Nephron progenitor cell (in vitro differentiated cells): ENCODE results near the gene MRGPRF.
A peak's percentile ranks its signal among the peaks of the same experiment; 100 is the strongest.

Experiments used
- DNase-seq: peaks from one replicate; pipeline ENCODE4 v3.0.0; 2021
- H3K27ac Mint-ChIP-seq: 2 replicates; pipeline ENCODE4 v1.8.0; 2021; ENCODE audit warnings: mild to moderate bottlenecking, moderate library complexity, mixed read lengths
- H3K27me3 Mint-ChIP-seq: 2 replicates; pipeline ENCODE4 v1.8.0; 2021; ENCODE audit warnings: mild to moderate bottlenecking, low read depth, mixed read lengths; ENCODE audit not compliant: poor library complexity
- H3K36me3 Mint-ChIP-seq: 2 replicates; pipeline ENCODE4 v1.8.0; 2021; ENCODE audit warnings: low read depth, mixed read lengths
- H3K4me1 Mint-ChIP-seq: 2 replicates; pipeline ENCODE4 v1.8.0; 2021; ENCODE audit warnings: mixed read lengths
- H3K4me3 Mint-ChIP-seq: 2 replicates; pipeline ENCODE4 v1.8.0; 2021; ENCODE audit warnings: mild to moderate bottlenecking, moderate library complexity, mixed read lengths
- H3K9me3 Mint-ChIP-seq: 2 replicates; pipeline ENCODE4 v1.8.0; 2021; ENCODE audit warnings: mild to moderate bottlenecking, moderate library complexity, mixed read lengths
- CTCF ChIP-seq: fragments of 200-600 bp; sonication (generic); IDR thresholded peaks from 2 replicates; pipeline ENCODE4 v1.5.0; 2021; ENCODE audit warnings: antibody characterized with exemption

Gene MRGPRF

GRCh38 chr11:69055212-69055586 is 42.2 kb upstream of the MRGPRF start:
- H3K4me1 Mint-ChIP-seq: peaks cover 28% of the 10 kb centered on the region
- H3K36me3 Mint-ChIP-seq: peaks cover 8% of the 10 kb centered on the region
- DNase-seq: no peak
- no peak for TF ChIP-seq CTCF
- H3K4me3 Mint-ChIP-seq: no peak overlapping the region
- H3K27me3 Mint-ChIP-seq: peaks cover 3% of the 10 kb centered on the region
- H3K27ac Mint-ChIP-seq: no peak overlapping the region
- no peaks in the 10 kb centered on the region for H3K9me3 Mint-ChIP-seq

- DNase-seq: no peak
- TF ChIP-seq CTCF: no peak
- Mint-ChIP-seq H3K4me3 (no peak overlapping the region), H3K9me3 (no peaks in the 10 kb centered on the region), H3K27me3 (peaks cover 3% of the 10 kb centered on the region), H3K36me3 (peaks cover 8% of the 10 kb centered on the region), H3K27ac (no peak overlapping the region), H3K4me1 (peaks cover 28% of the 10 kb centered on the region)
Observed at GRCh38 chr11:69054397-69055211, 41.6 kb upstream of the MRGPRF start.

DNA sequence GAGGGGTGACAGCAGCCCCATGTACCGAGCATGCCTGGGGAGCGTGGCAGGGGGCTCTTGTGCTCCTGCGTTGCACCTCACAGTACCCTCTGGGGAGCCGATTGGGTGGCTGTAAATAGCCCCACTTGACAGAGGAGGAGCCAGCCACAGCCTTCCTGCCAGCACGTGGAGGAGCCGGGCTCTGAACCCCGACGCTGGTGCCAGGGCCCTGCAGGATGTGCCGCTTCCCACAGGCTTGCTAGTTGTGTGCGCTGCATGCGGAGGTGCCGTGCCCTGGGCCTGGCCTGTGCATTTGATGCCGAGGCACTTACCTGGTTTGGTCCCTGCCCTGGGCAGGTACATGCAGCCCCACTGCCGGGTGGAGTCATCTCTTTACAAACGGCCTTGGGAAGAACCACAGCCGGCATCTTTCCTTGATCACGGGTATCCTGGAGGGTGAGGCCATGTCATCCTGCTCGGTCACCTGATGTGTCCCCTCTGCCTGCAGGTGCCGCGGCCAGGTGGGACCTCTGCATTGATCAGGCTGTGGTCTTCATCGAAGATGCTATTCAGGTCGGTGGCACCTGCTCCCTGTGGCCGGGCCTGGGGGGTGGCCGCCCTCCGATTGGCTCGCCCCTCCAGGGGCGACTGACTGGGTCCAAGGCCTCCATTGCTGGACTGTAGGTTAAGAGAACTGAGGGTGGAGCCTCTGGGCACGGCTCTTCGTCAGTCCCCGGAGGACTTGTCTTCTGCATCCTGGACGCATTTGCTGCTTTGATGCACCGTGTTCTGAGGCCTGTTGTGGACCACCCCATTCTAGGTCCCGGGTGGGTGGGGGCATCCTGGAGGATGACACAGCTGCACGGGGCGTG is 40.7 kb upstream of the MRGPRF start:
- no peaks in the 10 kb centered on the region for H3K9me3 Mint-ChIP-seq
- TF ChIP-seq CTCF: no peak
- peaks cover 8% of the 10 kb centered on the region for H3K36me3 Mint-ChIP-seq
- no peak overlapping the region for H3K4me3 Mint-ChIP-seq
- peaks cover 3% of the 10 kb centered on the region for H3K27me3 Mint-ChIP-seq
- no peak overlapping the region for H3K27ac Mint-ChIP-seq
- H3K4me1 Mint-ChIP-seq: peaks cover 28% of the 10 kb centered on the region
- no peak for DNase-seq

- Mint-ChIP-seq H3K9me3 (no peaks in the 10 kb centered on the region), H3K4me3 (no peak overlapping the region), H3K36me3 (peaks cover 8% of the 10 kb centered on the region), H3K27me3 (peaks cover 3% of the 10 kb centered on the region), H3K4me1 (peaks cover 33% of the 10 kb centered on the region), H3K27ac (no peak overlapping the region)
- no peak for TF ChIP-seq CTCF
- DNase-seq: no peak
Observed at GRCh38 chr11:69053169-69053477, 40.1 kb upstream of the MRGPRF start.

GRCh38 chr11:69052343-69053168 is 39.5 kb upstream of the MRGPRF start:
- no peak for DNase-seq
- Mint-ChIP-seq H3K27ac (peak overlapping the region; percentile 60), H3K4me3 (no peak overlapping the region), H3K27me3 (no peaks in the 10 kb centered on the region), H3K9me3 (no peaks in the 10 kb centered on the region), H3K4me1 (peaks cover 39% of the 10 kb centered on the region), H3K36me3 (peaks cover 8% of the 10 kb centered on the region)
- TF ChIP-seq CTCF: no peak
